Measurements from ENCODE around the gene METTL1. TPM values are rescaled to one million over a fixed set of nuclear protein-coding genes. Genes with fewer than 3 reads are reported as not detected.

METTL1 gene
- total and polyA plus RNA-seq, 11 donors: 0.95 to 28.5 (median 7.9) TPM

DNA sequence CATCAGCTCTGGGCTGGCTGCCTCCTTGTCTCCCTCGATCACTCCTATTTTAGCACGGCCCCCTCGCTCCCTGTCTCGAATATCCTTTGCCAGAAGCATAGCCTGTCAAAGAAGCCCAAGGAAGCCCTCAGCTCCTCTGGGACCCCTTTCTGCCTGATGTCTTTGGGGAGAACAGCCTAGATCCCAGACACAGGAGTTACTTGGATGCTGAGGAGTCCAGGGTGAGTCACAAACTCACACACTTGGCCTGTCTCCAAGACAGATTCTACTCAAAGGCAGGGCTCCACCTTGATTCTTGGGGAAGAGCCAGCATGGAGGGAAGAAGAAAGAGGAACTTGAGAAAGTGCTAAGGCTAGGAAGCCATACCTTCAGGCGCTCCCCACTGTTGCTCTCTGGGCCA is 38.5 kb upstream of the METTL1 start:
- Histone ChIP-seq H3K9me3 (no peaks in the 10 kb centered on the region), H3K27ac (no peak overlapping the region), H3K4me3 (no peak overlapping the region), H3K4me1 (peaks cover under 1 to 17% (median 13%) of the 10 kb centered on the region in 12 donors), H3K27me3 (no peaks in the 10 kb centered on the region), H3K36me3 (peaks cover 0 to 80% (median 71%) of the 10 kb centered on the region in 9 donors)
- 86 to 93% (median 92%) methylated on average over 5 of the region's 5 CpGs for WGBS, 4 donors
- TF ChIP-seq CTCF (IDR thresholded peaks at IDR 0.05): no peak
- no peak for TF ChIP-seq POLR2A (IDR thresholded peaks at IDR 0.05)
- ATAC-seq (no peak), DNase-seq (no peak)
- intact Hi-C loops (cut with DNase I): no loop called here

DNA sequence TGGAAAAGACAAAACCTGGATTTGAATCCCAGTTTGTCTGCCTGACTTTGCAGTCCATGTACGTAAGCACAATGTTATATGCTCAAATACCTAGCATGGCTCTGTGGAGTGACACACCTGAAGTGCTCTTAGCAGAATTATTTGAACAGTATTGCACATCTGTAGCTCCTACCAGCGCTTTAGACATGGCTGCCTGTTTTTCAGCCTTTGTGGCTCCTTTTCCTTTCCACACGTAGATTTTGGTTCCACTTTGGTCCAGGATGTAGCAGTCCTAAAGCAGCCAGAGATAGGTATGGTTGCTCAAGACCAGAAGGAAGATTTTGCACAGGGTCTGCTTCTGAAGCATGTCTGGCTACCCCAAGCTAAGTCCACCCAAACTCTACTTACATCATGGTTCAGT is 37.5 kb upstream of the METTL1 start:
- no peak for TF ChIP-seq POLR2A (IDR thresholded peaks at IDR 0.05)
- no peak for TF ChIP-seq CTCF (IDR thresholded peaks at IDR 0.05)
- Histone ChIP-seq H3K27me3 (no peaks in the 10 kb centered on the region), H3K9me3 (no peaks in the 10 kb centered on the region), H3K4me1 (peaks cover 0 to 7% (median 5%) of the 10 kb centered on the region in 12 donors), H3K4me3 (no peak overlapping the region), H3K36me3 (peaks cover 0 to 90% (median 79%) of the 10 kb centered on the region in 9 donors), H3K27ac (no peak overlapping the region)
- WGBS, 4 donors: 88 to 98% (median 95%) methylated on average over 3 of the region's 3 CpGs
- intact Hi-C loops (cut with DNase I): loop anchor here in 1 of 10 donors (10.0 kb wide), 1 partner anchor 95 kb away; no protein-coding TSS in a partner anchor
- DNase-seq: no peak
- ATAC-seq: no peak

DNA sequence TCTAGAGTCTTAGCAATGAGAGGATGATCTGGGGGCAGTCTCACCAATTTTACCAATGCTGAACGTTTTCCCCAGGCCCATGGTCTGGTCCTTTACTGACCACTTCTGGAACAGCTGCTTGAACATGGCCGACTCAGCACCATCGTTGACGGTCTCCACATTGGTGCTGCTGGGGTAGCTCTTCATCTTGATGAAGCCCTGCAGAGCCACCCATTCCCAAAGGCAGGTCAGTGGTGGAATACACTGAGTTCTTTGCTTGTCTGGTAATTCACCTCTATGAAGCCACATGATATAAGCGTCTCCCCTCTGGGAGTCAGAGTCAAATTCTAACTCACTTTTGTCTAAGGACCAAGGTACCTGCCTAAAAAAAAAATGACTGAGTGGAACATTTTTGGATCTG is 36.4 kb upstream of the METTL1 start:
- intact Hi-C loops (cut with DNase I): loop anchor here in 1 of 10 donors (10.0 kb wide), 1 partner anchor 96 kb away; no protein-coding TSS in a partner anchor
- H3K27me3 ChIP-seq: no peaks in the 10 kb centered on the region
- DNase-seq: no peak
- no peak for ATAC-seq
- 90 to 94% (median 92%) methylated on average over 5 of the region's 5 CpGs for WGBS, 4 donors
- no peak overlapping the region for H3K4me3 ChIP-seq
- TF ChIP-seq POLR2A (IDR thresholded peaks at IDR 0.05) (no peak), CTCF (IDR thresholded peaks at IDR 0.05) (no peak)
- no peak overlapping the region for H3K27ac ChIP-seq
- H3K9me3 ChIP-seq: no peaks in the 10 kb centered on the region
- peaks cover 0 to 6% (median 1%) of the 10 kb centered on the region in 12 donors for H3K4me1 ChIP-seq
- peaks cover 0 to 94% (median 83%) of the 10 kb centered on the region in 9 donors for H3K36me3 ChIP-seq

DNA sequence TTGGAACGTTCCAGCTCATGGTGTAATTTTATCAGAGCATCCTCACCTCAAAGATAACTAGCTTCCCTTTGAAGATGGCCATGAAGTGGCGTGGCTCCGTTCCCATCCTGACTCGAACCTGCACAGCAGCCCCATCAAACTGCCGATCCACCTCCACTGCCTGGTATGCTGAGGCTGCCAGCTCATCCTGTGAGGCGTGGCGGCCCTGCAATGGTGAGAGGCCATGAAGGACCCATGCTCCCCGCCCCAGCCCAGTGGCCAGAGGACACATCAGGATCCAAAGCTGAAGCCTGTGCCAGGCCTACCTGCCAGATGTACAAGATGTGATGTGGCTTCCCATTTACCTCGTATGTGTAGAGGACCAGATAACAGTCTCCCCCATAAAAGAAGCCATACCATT is 35.4 kb upstream of the METTL1 start:
- ATAC-seq: no peak
- intact Hi-C loops (cut with DNase I): loop anchor here in 1 of 10 donors (10.0 kb wide), 1 partner anchor 98 kb away; no protein-coding TSS in a partner anchor
- TF ChIP-seq POLR2A (IDR thresholded peaks at IDR 0.05) (no peak), CTCF (IDR thresholded peaks at IDR 0.05) (no peak)
- no peaks in the 10 kb centered on the region for H3K9me3 ChIP-seq
- 87 to 91% (median 91%) methylated on average over 9 of the region's 9 CpGs for WGBS, 4 donors
- peaks cover 0 to 96% (median 87%) of the 10 kb centered on the region in 9 donors for H3K36me3 ChIP-seq
- no peak overlapping the region for H3K27ac ChIP-seq
- DNase-seq: no peak
- peaks cover 0 to 10% (median 2%) of the 10 kb centered on the region in 12 donors for H3K4me1 ChIP-seq
- no peak overlapping the region for H3K4me3 ChIP-seq
- no peaks in the 10 kb centered on the region for H3K27me3 ChIP-seq

Data from heart left ventricle (tissue), 16 donors.